NCI-H1417 treated with DMSO at 0.1 percent for 48 hours (cell line): Measurements from ENCODE around the gene ARNT2.
"Not testable (repeated sequence)": the region's sequence is repeated elsewhere in the genome, so short reads cannot be mapped to it uniquely, and the experiment has no call there.

Source experiments
- DNase-seq: peaks from one replicate; lab custom pipeline; 2025; lab: John Stamatoyannopoulos, UW

Gene ARNT2

DNA sequence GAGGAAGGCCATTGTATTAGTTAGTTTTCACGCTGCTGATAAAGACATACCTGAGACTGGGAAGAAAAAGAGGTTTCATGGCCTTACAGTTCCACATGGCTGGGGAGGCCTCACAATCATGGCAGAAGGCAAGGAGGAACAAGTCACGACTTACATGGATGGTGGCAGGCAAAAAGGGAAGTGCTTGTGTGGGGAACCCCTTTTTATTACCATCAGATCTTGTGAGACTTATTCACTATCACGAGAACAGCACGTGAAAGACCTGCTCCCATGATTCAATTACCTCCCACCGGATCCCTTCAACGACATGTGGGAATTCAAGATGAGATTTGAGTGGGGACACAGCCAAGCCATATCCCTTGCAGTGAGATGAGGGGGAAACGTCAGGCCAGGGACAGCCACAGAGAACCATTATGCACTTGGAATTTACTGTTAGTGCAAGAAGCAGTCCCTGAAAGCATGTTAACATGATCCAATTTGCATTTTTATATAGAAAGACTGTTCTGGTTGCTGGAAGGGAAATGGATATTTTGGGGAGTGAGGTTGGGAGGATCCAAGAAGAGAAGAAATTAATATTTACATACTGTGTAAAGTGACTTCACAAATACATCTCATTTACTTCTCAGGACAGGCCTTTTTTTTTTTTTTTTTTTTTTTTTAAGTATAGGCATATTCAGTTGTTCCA is 87.1 kb downstream of the ARNT2 start:
- DNase-seq = no peak

DNA sequence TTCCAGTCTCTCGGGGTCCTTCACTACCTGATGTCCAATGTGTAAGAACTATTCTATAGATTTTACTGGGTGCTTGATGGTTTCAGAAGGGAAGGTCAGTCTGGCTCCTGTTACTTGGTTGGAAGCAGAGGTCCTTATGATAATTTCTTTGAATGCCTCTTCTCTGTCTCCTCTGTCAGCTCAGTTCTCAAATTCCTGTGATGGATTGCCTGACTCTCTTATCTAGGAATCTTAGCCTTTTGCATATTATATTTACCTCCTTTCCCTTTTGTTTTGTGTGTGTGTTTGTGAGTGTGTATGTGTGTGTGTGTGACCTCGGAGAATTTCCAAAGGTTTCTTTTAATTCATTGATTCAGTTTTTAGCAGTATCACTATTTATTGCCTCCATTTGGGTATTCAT is 88.2 kb downstream of the ARNT2 start:
- no peak for DNase-seq

DNA sequence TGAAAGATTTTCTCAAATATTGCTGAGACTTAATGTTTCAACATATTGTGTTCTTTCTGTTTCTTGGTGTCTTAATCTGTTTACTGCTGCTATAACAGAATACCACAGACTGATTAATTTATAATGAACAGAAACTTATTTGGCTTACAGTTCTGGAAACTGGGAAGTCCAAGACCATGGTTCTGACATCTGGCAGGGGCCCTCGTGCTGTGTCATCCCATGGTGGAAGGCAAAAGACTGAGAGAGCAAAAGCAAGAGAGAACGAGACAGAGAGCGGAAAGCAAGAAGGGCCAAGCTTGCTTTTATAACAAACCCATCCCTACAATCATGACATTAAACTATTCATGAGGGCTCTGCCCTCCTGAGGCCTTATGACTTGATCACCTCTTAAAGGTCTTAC is 88.7 kb downstream of the ARNT2 start:
- no peak for DNase-seq

DNA sequence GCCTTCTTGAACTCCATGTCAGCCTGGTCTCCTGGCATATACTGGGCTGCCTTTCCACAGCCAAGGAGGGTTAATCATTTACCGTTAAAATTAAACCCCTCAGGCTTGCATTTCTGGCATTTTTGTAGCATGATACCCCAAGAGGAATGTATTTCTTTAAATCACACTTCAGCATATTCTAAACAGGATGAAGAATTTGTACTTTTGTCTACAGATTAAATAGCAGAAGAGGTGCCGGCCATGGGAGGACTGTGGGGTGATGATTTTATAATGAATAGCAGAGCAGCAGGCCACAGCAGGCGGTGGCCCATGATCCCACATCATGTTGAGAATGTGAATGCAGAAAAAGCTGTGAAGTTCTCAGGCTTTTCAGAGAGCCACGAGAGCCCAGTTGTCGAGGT is 90.2 kb downstream of the ARNT2 start:
- no peak for DNase-seq

DNA sequence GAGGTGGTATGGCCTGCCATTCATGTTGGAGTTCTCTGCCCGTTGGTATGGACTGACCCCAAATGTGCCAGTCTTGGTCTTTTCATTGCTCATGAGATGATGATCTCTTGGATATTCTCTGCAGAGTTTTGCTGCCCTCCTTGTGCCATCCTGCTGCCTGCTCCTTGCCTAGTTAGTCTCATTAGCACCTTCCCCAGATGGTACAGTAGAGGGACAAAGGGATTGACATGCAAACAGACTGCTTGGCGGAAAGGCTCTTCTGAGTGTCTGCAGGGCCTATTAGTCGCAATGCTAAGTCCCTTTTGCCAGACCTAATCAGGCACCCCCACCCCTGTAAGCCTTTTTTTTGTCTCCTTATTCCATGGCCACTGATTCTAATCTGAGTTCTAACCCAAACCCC is 90.6 kb downstream of the ARNT2 start:
- no peak for DNase-seq

DNA sequence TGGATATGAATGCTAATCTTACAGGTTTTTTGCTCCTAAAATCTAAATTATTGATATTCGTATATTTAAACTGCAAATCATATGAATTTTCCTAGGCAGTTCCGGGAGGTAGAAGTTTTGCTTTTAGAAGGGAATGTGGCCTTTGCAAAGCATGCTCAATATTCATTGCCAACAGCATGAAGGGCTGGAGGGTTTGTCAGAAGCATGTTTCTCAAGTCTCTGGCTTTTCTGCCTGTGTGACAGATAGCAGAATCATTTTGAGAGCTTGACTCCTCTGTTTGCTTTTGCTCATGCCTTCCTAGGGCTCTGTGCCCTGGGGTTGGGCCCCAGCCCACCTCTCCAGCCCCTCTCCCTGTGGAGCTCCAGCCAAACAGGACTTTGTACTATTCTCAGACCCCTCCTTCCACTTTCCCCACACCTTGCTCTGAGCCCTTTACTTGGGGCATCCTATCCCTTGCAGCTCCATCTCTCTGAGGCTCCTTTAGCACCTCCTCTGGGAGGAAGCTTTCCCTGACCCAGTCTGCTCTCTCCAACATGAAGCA is 91.3 kb downstream of the ARNT2 start:
- DNase-seq = no peak

DNA sequence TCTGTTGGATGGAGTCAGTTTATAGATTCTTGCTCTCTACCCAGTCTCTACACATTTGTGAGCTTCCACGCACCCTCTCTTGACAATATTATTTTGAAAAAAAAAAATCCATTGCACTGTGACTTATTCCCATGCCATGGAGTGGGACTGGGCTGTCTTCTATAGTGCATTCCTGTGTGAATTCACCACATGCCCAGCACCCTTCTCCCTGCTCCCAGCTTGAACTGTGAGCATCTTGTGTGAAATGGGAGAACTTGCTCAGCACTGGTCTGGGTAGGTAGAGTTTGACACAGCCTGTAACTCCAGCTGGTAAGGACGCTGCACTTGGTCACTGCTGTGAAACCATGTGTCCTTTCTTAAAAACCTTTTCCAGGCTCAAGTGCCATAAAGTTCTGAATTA is 91.9 kb downstream of the ARNT2 start:
- no peak for DNase-seq

DNA sequence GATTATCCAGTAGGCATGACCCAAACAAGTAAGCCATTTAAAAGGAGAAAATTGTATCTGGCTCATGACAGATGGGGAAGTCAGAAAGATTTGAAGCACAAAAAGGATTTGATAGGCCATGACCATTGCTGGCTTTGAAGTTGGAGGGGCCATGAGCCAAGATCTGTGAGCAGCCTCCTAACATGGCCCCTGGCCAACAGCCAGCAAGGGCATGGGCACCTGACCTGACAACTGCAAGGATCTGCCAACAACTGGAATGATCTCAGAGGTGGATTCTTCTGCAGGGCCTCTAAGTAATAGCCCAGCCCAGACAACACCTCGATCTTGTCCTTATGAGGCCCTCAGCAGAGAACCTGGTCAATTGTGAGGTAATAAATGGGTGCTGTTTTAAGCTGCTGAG is 93.0 kb downstream of the ARNT2 start:
- DNase-seq = no peak

DNA sequence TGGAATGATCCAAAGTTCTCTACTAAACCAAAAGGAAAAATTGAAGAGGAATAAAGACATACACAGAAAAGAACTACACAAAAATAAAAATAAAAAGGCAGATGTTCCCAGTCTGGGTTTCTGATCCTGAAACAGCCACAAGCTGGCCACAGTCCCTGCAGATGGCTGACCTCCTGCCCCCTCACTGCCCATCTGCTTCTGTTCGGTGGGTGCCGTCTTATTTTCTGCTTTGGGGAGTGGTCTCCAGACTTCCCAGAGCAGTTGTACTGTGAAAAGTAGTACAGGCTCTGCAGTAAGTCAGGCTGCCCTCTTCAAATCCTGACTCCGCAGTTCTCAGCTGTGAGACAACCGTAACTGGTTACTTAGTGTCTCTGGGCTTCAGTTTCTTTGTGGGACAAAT is 94.5 kb downstream of the ARNT2 start:
- DNase-seq = no peak

DNA sequence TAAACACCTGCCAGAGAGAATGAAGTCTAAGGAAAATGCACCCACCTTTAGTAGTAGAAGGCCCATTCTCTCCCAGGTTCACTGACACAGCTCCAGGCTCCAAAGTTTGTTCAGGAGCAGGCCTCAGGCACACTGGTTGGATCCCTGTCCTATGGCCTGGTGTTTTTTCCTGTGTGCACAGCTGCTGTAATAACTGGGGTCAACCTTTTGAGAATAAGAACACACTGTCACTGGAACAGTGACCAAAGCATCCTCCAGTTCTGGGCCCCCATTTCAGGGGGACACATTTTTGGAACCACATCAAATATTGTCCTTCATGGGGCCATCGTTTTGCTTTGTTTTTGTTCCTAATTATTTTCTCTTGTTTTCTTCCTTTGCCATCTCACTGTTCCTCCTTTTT is 95.8 kb downstream of the ARNT2 start:
- DNase-seq = no peak

DNA sequence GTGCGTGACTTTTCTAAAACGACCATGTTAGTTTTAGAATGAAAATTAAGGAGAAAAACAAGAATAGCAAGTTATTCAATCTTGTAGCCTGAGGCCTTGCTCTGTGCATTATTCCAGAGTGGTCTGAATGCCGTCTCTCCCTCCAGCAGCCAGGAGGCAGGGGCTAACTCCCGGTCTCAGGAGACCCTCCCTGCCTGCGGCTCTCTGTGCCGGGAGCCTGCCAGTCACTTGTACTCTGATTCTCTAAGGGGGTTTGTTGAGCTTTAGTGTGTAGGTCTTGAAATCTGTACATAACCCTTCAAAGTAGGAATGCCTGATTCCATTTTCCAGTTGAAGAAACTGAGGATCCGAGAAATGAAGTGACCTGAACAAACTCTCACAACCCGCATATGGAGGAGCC is 97.3 kb downstream of the ARNT2 start:
- no peak for DNase-seq

DNA sequence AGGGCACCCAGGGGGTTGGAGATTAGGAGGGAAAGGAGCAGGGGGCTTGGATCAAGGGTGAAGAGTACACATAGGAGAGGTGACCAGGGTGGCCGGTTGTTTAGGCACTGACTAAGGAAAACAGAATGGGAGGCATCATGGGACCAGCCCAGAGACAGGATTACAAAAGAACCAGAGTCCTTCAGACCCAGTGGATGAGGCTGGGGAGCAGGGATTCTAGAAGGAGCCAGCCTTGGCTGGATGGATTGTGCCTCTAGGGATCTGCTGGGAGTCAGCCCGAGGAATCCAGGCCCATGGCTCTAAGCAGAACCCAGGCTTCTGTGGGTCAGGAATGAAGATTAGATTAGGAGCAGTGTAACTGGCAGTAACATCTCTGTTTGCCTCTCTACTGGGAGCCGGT is 98.6 kb downstream of the ARNT2 start:
- no peak for DNase-seq

DNA sequence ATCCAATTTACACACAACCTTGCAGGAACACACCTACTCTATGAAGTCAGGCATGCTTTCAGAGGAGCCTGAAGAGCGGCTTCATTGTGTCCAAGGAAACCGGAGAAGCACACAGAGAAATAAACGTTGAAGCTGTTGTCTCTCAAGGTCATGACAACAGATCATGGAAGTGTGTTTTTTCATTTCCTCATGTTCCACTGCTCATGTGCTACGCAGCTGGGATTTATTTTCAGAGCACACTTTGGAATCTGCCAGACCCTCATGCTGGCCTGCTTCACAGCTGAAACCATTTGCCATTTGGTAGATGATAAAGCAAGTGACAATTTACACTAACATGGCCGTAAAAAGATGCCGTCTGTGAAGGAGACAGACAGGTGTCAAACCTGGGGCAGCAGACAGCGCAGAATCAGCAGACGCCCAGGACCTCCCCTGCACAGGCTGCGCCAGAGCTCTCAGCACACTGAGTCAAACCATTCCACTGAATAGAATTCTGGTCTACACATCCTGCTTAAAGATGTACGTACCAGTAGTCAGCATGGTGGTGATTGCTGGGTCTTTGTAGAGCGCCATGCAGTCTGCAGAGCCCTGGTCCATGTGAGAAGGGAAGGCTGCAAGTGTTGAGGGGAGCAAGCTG is 99.3 kb downstream of the ARNT2 start:
- no peak for DNase-seq

DNA sequence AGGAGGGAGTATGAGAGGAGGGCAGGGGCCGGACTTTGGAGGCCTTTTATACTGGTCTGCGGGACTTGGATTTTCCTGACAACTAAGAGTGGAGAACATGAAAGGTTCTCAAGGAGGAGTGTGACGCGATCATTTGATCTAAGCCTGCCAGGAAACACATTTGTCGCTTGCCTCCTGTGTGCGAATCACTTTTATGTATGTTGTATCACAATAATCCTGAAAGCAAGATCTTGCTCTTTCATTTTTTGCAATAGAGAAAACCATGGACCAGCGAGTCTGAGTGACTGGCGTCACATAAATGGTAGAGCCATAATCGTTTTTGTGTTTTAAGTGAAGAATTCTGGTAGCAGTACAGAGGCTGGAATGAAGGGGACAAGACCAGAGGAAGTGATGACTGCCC is 100.7 kb downstream of the ARNT2 start:
- no peak for DNase-seq

DNA sequence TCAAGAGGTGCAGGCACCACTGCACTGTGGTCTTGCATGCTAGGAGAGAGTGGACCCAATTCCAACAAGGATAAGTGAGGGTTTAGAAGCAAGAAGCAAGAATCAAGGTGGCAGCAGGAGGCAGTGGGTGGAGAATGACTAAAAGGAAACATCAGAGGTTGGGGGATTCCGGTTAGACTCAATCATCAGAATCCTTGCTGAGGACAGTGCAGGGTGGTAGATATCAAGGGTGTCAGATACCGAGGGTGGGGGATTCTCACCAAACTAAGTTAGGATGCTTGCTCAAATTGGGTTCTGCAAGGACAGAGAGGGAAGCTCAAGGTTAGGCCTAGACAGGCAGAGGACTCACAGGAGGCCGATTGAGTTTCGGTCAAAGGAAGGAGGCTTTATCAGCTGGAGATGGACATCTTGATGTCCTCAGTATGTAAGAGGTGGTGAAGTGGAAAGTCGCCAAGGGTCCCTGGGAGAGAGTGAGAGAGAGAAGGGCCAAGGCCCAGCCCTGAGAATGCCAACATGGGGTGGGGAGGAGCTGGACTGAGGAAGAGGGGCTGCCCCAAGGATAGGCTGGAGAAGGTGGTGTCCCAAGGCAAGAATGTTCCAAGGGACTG is 102.2 kb downstream of the ARNT2 start:
- DNase-seq = no peak

DNA sequence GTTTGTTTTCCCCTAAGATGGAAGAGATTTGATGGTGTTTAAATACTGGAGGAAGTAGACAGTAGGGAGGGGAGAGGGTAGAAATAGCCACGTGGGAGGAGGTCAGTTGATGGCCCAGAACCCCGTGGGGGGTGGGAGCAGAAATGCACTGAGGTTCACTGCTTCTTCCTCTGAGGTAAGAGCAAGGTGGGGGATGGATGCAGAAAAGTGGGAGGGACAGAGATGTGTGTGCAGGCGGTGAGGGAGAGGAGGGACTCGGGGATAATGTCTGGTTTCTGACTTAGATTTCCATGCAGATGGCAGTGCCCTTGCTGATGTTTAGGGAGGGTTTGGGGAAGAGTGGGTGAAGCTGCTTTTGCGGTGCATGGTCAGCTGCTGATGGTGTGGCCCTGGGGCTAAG is 102.9 kb downstream of the ARNT2 start:
- no peak for DNase-seq

DNA sequence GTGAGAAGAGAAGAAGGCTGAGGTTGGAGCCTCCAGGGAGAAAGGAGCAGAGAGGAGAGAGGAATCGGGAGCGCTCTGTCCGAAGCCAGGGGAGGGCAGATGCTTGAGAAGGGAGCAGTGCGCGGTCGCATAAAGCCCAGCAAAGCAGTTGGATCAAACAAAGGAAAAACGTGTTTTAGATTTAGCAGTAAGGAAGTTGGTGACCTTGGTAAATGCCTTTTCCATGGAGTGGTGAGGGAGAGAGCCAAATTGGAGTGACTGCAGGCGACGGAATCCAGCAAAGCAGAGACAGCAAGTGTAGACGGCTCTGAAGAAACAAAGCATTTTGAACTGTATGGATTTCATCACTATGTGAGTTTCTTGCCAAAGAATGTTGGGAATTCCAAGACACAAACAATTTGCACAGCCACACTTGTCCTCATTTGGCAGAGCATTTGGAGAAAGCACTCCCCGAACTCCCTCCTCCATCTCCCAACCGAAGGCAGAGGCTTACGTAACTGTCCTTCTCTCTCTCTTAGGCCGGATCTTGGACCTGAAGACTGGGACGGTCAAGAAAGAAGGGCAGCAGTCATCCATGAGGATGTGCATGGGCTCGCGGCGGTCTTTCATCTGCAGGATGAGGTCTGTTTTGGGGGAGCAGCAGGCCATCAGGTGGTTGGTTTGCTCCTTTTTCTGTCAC is 103.6 kb downstream of the ARNT2 start:
- DNase-seq = no peak

DNA sequence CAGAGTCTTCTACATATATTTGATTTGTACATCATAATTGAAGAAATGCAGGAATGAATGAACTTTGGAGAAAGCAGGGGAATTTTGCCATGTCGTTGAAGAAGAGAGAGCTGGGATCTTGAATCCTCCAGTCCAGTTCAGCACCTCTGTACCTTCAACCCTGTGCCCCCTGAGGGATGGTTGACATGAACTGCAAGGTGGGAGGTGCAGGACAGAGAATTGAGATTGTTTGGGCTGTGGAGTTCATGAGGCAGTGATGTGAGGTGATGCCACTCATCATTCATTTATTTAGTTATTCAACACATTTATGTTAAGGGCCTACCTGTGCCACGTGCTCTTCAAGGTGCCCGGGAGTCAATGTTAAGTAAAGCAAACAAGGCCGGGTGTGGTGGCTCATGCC is 104.6 kb downstream of the ARNT2 start:
- no peak for DNase-seq

DNA sequence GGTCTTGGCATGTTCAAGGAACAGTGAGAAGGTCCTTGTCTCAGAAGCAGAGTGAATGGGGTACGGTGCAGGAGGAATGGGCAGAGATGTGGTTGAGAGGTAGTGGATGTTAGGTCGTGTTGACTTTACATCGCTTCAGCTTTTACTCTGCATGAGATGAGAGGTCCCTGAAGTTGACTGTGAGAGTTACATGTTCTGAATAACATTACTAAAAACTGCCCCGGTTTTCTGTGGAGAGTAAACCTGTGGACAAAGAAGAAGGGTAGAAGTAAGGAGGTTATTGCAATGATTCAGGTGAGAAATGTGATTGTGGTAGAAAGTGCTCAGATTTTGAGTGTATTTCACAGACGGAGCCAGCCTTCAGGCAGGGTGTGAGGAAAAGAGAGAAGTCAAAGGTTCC is 105.6 kb downstream of the ARNT2 start:
- DNase-seq = no peak

DNA sequence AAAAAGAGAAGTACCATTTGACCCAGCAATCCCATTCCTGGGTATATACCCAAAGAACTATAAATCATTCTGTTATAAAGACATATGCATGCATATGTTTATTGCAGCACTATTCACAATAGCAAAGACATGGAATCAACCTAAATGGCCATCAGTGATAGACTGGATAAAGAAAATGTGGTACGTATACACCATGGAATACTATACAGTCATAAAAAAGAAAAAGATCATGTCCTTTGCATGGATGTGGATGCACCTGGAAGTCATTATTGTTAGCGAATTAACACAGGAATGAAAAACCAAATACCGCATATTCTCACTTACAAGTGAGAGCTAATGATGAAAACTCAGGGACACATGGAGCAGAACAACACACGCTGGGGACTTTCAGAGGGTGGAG is 106.8 kb downstream of the ARNT2 start:
- not testable (repeated sequence) for DNase-seq

DNA sequence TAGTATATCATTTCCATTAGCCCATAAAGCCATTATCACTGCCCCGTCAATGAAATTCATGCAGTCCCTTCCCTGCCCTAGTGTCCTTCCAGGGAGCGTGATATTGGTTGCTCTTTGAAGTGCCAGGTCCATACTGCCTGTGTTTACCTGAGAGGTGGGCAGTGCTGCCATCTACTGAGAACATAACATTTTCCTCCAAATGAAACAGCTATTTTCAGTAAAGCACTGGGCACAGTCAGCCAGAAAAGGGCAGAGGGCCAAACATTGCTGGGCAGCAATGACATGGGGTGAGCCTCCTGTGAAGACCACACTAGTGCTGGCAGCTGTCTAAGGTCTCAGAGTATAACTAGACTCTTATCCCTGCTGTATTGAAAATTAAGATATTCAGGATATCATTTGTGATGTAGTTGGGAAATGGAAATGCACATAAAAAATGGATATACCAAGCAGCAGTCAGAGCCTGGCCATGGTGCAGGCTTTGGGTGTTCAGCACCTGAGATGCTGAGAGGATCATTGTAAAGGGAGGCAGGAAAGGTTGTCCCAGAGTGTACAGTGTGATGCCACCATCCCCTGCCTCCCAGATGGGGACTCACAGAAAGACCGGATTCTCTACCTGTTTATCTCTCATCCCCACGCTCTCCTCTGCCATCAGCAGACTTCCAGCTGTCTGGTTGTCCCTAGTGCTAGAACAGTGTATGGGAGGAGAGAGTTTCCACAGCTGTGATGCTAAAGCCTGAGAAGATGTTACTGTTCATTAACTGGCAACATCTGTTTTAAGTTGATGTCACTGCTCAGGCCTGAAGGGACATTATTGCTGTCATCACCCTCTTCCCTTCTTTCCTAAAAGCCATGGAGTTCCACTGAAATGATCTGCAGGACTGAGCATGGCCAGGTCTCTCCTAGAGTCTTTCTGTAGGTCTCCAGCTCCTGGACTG is 108.8 kb downstream of the ARNT2 start:
- DNase-seq = no peak
